ENCODE data around the gene PTPRT.

Gene PTPRT

GRCh38 chr20:42795111-42795695 is 394.5 kb downstream of the PTPRT start:
- no peak for DNase-seq (ENCODE audit: low spot score)

- no peak for DNase-seq (ENCODE audit: low spot score)
Observed at GRCh38 chr20:42792052-42792451, 397.7 kb downstream of the PTPRT start.

- DNase-seq (ENCODE audit: low spot score) = no peak
Observed at GRCh38 chr20:42790111-42790510, 399.6 kb downstream of the PTPRT start.

GRCh38 chr20:42788707-42789106 is 401.0 kb downstream of the PTPRT start:
- no peak for DNase-seq (ENCODE audit: low spot score)

- no peak for DNase-seq (ENCODE audit: low spot score)
Observed at GRCh38 chr20:42785041-42785440, 404.7 kb downstream of the PTPRT start.

- DNase-seq (ENCODE audit: low spot score) = no peak
Observed at GRCh38 chr20:42779216-42779615, 410.5 kb downstream of the PTPRT start.

- no peak for DNase-seq (ENCODE audit: low spot score)
Observed at GRCh38 chr20:42775866-42776265, 413.8 kb downstream of the PTPRT start.

GRCh38 chr20:42775037-42775436 is 414.7 kb downstream of the PTPRT start:
- DNase-seq (ENCODE audit: low spot score) = no peak

- DNase-seq (ENCODE audit: low spot score) = no peak
Observed at GRCh38 chr20:42763015-42763414, 426.7 kb downstream of the PTPRT start.

- DNase-seq (ENCODE audit: low spot score) = no peak
Observed at GRCh38 chr20:42756991-42757390, 432.7 kb downstream of the PTPRT start.

- DNase-seq (ENCODE audit: low spot score) = no peak
Observed at GRCh38 chr20:42754706-42755105, 435.0 kb downstream of the PTPRT start.

- DNase-seq (ENCODE audit: low spot score) = no peak
Observed at GRCh38 chr20:42752620-42753019, 437.1 kb downstream of the PTPRT start.

GRCh38 chr20:42749556-42749955 is 440.1 kb downstream of the PTPRT start:
- no peak for DNase-seq (ENCODE audit: low spot score)

- DNase-seq (ENCODE audit: low spot score) = no peak
Observed at GRCh38 chr20:42747765-42748411, 441.8 kb downstream of the PTPRT start.

GRCh38 chr20:42744756-42745465 is 444.8 kb downstream of the PTPRT start:
- no peak for DNase-seq (ENCODE audit: low spot score)

- no peak for DNase-seq (ENCODE audit: low spot score)
Observed at GRCh38 chr20:42742926-42743325, 446.8 kb downstream of the PTPRT start.

- DNase-seq (ENCODE audit: low spot score) = no peak
Observed at GRCh38 chr20:42741906-42742305, 447.8 kb downstream of the PTPRT start.

- no peak for DNase-seq (ENCODE audit: low spot score)
Observed at GRCh38 chr20:42740226-42740870, 449.4 kb downstream of the PTPRT start.

GRCh38 chr20:42739683-42740082 is 450.0 kb downstream of the PTPRT start:
- DNase-seq (ENCODE audit: low spot score) = no peak

- DNase-seq (ENCODE audit: low spot score) = no peak
Observed at GRCh38 chr20:42735539-42735938, 454.2 kb downstream of the PTPRT start.

- no peak for DNase-seq (ENCODE audit: low spot score)
Observed at GRCh38 chr20:42734660-42735368, 454.9 kb downstream of the PTPRT start.

GRCh38 chr20:42721923-42722322 is 467.8 kb downstream of the PTPRT start:
- DNase-seq (ENCODE audit: low spot score) = no peak
